Stimulated activated CD8-positive, alpha-beta memory T cell treated with anti-CD3 and anti-CD28 coated beads, Interleukin-4, amount 100 ng/mL, for 4 hours (primary cell): ENCODE data around the gene ALDH2.
"Not testable (repeated sequence)": the region's sequence is repeated elsewhere in the genome, so short reads cannot be mapped to it uniquely, and the experiment has no call there.

Source experiments
- DNase-seq, 2 donors: peaks; one replicate each; pipeline ENCODE4 v3.0.0-alpha.2; 2020; ENCODE audit warnings: low read depth in 2 of 2, low spot score in 1 of 2

The ALDH2 gene

GRCh38 chr12:111758120-111758561 lies 8.6 kb upstream of the ALDH2 start:
- no peak for DNase-seq

- no peak for DNase-seq
Measured at GRCh38 chr12:111759271-111759670, 7.5 kb upstream of the ALDH2 start.

- no peak for DNase-seq
Measured at GRCh38 chr12:111759991-111760390, 6.7 kb upstream of the ALDH2 start.

- no peak for DNase-seq
Measured at GRCh38 chr12:111761099-111761498, 5.6 kb upstream of the ALDH2 start.

- DNase-seq, result no peak
Measured at GRCh38 chr12:111761706-111762105, 5.0 kb upstream of the ALDH2 start.

DNA sequence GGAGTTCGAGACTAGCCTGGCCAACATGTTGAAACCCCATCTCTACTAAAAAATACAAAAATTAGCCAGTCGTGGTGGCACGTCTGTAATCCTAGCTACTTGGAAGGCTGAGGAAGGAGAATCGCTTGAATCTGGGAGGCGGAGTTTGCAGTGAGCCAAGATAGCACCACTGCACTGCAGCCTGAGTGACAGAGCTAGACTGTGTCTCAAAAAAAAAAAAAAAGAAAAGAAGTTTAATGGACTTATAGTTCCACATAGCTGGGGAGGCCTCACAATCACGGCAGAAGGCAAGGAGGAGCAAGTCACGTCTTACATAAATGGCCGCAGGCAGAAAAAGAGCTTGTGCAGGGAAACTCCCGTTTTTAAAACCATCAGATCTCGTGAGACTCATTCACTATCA lies 3.2 kb upstream of the ALDH2 start:
- not testable (repeated sequence) for DNase-seq

- DNase-seq, result no peak
Measured at GRCh38 chr12:111764120-111764821, 2.5 kb upstream of the ALDH2 start.

GRCh38 chr12:111767362-111768158 lies 827 bp downstream of the ALDH2 start:
- no peak for DNase-seq

GRCh38 chr12:111768159-111768895 lies 1.6 kb downstream of the ALDH2 start:
- DNase-seq, result no peak

GRCh38 chr12:111769599-111769998 lies 2.9 kb downstream of the ALDH2 start:
- DNase-seq, result no peak

DNA sequence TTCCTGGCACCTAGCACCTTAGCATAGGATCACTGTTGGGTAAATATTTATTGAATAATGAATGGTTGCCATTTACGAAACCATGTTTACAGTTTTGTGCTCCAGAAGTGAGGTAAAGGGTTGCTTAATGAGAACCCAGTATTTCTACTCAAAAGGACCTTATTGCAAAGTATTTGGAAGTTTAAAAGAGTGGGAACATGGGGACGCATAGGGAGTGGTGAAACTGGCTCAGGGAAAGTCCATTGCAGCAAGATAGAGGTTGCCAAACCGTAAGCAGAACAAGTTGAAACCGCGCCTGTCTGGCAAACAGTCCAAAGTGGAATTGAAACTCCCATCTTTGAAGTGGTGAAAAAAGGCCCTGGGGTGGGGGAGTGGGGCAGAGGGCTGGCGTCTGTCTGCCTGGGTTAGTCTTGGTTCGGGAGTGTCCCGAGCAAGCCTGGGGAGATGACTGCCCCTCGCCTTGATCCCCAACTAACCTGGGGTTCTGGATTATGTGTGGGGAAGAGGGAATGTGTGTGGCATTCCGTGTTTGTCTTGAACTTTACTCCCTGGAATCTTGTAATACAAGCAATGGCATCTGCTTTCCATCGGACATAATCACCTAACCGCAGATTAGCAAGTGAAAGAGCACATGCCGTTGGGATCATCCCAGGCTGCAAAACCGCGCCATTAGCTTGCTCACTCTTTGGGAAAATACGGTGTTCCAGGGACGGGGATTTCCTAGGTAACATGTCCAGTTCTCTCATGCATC lies 7.2 kb downstream of the ALDH2 start:
- DNase-seq, result no peak

DNA sequence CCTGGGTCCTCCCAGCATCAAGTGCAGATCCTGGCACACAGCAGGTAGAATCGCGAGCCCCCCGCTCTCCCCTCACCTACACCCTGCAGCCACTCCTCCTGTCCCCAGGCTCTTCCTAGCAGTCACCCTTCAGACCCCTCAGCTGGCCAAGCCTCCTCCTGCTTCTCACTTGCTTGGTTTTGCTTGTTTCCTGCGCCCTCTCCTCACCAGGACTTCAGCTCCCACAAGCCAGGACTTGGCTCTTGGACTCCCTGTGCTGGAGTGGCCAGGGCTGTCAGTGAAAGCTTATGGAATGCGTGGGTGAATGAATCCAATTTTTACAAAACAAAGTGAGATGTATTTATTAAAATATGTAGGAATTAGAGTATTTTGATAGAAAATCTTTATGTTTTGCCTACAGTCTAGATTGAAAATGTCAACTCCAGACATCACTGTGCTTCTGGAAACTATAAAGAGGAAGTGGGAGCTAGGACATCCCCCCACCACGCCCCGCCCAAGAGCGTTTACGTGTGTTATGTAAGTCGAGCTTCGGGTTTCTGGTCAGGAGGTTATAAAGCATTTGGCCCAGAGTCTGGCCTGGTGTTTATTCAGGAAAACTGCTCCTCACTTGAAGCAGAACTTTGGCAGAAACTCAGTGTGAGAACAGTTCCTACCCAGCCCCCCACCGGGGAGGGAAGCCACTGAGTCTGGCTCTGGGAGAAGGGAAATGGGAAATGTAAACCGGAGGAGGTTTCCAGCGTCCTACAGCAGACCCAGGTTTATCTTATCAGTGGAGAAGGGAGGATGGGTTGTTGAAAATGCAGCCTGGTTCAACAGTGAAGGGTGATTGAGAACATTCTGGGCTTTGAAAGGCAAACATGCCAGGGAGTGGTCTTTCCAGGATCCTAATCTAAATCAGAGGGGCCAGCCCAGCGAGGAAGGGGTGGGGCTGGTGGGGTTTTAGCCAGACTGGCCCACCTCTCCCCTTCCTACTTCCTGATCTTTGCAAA lies 8.8 kb downstream of the ALDH2 start:
- DNase-seq, result no peak

- DNase-seq, result no peak
Measured at GRCh38 chr12:111776836-111777344, 10.2 kb downstream of the ALDH2 start.

GRCh38 chr12:111777345-111778045 lies 10.8 kb downstream of the ALDH2 start:
- DNase-seq, result no peak

GRCh38 chr12:111780166-111780565 lies 13.4 kb downstream of the ALDH2 start:
- no peak for DNase-seq

GRCh38 chr12:111780615-111781014 lies 13.9 kb downstream of the ALDH2 start:
- no peak for DNase-seq

- no peak for DNase-seq
Measured at GRCh38 chr12:111781085-111781658, 14.4 kb downstream of the ALDH2 start.

- DNase-seq, result no peak
Measured at GRCh38 chr12:111783046-111783445, 16.3 kb downstream of the ALDH2 start.

DNA sequence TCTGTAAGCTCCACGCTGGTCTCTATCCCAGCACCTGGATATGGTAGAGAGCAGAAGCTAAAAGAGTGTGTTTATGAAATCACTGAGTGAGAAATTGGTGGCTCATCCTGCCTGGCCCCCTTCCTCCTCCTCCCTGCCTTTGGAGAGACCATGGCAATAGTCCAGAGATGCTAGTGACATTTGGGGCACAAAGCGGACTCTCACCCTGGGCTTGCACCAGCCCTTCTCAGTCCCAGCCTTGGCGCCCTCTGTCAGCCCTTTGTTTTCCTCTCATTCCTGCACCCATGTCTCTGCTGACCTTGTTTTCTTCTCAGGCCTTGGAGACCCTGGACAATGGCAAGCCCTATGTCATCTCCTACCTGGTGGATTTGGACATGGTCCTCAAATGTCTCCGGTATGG lies 18.2 kb downstream of the ALDH2 start:
- DNase-seq, result no peak
